NCI-H187 treated with DMSO at 0.1 percent for 48 hours (cell line): ENCODE data around the gene TMEM169.
"Not testable (repeated sequence)": the region's sequence is repeated elsewhere in the genome, so short reads cannot be mapped to it uniquely, and the experiment has no call there.

Source experiments
- DNase-seq: peaks from one replicate; lab custom pipeline; 2025; lab: John Stamatoyannopoulos, UW

TMEM169 gene

DNA sequence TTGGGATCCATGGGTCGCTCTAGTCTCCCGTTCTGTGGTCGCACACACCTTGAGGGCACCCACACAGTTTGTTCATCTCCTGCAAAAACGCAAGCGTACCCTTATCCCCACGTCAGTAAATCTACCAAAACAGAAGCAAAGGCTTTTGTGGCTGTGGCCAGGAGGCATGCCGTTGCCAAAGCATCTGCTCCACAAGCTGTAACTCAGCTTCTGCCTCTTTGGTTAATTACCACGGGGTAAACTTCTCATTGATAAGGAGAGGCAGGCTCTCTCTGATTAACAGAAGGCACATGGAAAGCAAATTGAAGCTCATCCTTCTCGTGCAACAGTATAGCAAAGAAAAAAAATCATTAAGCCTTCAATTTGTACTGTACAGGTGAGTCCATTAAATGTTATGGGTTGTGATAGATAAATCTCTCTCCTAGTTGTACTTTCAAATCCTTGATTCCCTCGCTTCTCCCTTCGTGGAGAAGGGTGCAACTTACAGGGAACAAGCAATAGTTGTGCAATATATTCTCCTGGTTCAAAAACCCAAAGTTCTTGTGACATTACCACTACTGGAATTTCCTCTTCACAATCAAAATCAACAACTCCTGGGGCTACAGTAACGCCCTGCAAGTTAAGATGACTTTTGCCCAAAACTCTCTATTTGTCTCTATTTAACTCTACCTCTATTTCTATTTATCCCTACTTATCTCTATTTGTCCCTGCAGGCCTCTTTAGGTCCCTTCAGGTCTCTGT lies 10.4 kb upstream of the TMEM169 start:
- DNase-seq: no peak

GRCh38 chr2:216072473-216072872 lies 9.2 kb upstream of the TMEM169 start:
- DNase-seq: no peak

GRCh38 chr2:216073773-216074172 lies 7.9 kb upstream of the TMEM169 start:
- DNase-seq: no peak

- DNase-seq: no peak
Observed at GRCh38 chr2:216074380-216074779, 7.3 kb upstream of the TMEM169 start.

GRCh38 chr2:216074794-216075193 lies 6.9 kb upstream of the TMEM169 start:
- DNase-seq: no peak

- no peak for DNase-seq
Observed at GRCh38 chr2:216075510-216076485, 5.9 kb upstream of the TMEM169 start.

DNA sequence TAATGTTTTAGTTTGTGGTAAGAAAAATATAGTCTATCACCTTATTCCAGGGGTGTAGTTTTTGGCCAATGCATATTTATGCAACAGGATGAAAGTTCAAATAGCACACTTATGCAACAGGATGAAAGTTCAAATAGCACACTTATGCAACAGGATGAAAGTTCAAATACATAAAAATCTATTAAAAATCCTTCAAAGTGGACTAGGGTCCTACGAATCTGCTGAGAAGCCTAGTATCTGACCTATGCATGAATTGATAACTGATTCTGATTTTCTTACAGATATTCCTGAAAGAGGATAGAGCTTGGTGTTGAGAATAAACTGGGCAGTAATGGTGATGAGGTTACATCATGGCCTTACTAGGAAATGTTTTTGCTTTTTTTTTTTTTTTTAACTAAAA lies 2.9 kb upstream of the TMEM169 start:
- no peak for DNase-seq

- DNase-seq: not testable (repeated sequence)
Observed at GRCh38 chr2:216080048-216080447, 1.7 kb upstream of the TMEM169 start.

GRCh38 chr2:216081012-216081411 lies 707 bp upstream of the TMEM169 start:
- no peak for DNase-seq

- no peak for DNase-seq
Observed at GRCh38 chr2:216082117-216082711, 495 bp downstream of the TMEM169 start.

GRCh38 chr2:216082805-216083204 lies 1.1 kb downstream of the TMEM169 start:
- no peak for DNase-seq

GRCh38 chr2:216083464-216084281 lies 2.0 kb downstream of the TMEM169 start:
- peak; percentile 19 for DNase-seq

DNA sequence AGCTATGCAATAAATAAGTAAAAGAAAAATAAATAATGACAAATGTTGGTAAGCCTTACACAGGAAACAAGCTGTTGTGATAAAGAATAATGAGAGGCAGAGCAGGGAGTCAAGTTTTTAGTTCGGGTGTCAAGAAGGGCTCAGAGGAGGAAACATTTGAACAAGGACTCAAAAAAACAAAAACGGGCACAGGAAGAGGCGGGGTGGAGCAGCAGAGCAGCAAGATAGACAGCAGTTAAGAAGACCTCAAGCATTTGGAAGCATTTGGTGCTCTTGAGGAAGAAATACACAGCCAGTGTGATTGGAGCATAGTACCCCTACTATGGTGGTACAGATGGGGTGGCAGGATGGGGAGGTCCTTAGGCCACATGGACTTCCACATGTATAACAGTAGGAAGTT lies 2.8 kb downstream of the TMEM169 start:
- DNase-seq: no peak

GRCh38 chr2:216086207-216086893 lies 4.6 kb downstream of the TMEM169 start:
- DNase-seq: no peak

DNA sequence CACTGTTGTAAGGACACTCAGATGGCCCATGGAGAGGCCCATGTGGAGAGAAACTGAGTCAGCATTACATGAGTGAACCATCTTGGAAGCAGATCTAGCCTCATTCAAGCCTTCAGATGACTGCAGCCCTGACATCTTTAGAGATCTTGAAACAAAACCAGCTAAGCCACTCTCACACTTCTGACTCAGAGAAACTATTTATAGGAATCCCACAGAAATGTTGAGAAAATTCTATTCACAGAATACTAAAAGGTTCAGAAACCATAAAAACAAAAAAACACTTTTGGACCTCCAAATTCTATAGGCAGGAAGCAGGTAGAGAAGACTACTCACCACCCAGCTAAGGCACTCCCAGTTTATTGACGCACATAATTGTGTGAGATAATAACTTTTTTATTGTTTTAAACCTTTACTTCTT lies 8.7 kb downstream of the TMEM169 start:
- DNase-seq: no peak

DNA sequence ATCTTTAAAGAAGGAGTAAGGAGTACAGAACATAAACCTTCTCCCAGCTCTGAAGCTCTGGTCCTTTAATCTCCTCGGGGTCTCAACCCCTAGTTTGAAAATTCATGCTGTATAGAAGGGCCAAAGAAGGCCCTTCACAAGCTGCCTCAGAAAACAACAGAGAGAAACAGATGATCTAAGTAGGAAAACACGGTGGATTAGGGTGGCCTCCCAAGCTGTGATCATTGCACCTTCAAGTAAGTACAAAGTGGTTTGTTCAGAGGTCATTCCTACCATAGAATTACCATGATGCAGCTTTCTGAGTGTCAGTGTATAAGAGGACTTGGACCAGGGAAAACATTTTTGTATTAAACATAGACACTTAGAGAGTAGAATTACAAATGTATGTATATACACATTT lies 10.9 kb downstream of the TMEM169 start:
- no peak for DNase-seq

GRCh38 chr2:216094701-216095100 lies 13.0 kb downstream of the TMEM169 start:
- DNase-seq: no peak

GRCh38 chr2:216098421-216099334 lies 17.0 kb downstream of the TMEM169 start:
- no peak for DNase-seq

- DNase-seq: no peak
Observed at GRCh38 chr2:216101109-216101508, 19.4 kb downstream of the TMEM169 start.

DNA sequence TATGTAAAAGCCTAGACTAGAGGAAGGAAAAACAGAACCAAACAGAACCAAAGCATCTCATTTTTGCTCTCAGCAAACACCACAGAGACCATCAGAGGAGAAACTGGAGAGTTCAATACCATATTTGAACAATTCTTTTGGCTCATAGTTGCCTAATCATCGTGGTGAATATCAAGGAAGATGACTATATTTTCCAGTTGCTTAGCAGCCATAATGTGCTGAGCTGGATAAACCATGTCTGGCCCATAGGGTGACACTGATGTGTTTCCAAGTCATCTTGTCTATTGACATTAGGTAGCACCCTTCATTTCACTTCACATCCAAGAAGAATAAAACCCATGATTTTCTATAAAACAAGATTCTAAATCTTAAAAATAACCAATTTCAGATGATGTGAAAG lies 21.5 kb downstream of the TMEM169 start:
- no peak for DNase-seq
